Activated naive CD4-positive, alpha-beta T cell (primary cell): Measurements from ENCODE around the gene DNAJC18.

Experiments
- DNase-seq, 4 experiments: peaks; one replicate each; lab custom pipeline; 2025; lab: John Stamatoyannopoulos, UW

DNAJC18 gene

DNA sequence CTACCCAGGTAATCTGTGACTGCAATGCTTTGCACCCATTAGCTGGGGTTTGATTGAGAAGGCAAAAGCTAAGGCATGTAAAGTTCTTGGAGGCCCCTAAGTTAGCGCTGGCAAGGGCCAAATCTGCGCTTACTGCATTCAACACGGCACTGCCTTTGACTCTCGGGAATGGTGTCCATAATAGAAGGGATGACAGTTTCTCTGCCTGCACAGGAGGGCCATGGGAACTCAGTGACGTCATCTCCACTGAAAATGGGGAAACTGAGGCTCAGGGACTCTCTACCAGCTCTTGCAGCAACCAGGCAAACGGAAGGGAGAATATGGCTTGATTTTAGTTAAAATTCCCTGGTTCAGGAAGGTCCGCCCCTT, 35.9 kb downstream of the DNAJC18 start:
- no peak for DNase-seq

DNA sequence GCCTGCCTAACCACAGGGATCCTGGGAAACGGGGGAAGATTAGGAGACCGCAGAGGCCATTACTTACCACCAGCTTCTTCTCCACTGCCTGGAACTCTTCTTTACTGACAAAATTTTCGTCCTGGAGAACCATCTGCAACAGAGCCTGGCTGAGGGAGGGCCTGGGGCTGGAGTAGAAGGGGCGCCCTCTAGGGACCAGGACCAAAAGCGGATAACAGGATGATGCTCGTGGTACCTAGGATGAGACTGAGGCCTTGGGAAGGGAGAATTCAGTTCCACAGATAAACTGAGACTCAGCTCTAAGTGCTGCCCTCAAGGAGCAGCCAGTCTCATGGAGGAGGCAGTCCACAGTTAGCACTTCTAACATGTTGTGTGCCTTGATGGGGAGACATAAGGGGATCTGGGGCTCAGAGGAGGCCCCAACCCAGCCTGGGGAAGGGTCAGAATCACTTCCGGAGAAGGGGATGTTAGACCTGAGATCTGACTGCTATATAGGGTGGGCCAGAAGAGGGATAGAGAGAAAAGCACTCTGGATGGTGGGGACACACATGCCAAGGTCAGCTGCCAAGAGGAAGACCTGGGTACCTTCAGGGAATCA, 36.7 kb downstream of the DNAJC18 start:
- DNase-seq = no peak

DNA sequence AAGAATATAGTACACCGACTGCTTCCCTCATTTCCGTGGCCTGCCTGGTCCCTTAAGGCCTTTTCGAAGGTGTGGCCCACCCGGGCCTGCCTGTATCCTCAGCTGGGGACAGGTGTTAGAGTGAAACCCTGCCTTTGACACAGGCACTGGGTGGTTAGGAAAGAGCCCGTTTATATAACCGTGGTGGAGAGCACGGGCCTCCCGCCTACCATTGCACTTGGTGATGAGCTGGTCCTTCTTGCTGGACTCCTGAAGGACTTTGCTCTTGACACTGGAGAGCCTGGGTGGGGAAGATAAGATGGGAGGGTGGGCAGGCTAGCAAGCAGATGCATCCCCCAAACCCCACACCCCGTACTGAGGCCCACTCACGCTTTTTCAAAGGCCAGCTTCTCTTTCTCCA, 37.8 kb downstream of the DNAJC18 start:
- no peak for DNase-seq

DNA sequence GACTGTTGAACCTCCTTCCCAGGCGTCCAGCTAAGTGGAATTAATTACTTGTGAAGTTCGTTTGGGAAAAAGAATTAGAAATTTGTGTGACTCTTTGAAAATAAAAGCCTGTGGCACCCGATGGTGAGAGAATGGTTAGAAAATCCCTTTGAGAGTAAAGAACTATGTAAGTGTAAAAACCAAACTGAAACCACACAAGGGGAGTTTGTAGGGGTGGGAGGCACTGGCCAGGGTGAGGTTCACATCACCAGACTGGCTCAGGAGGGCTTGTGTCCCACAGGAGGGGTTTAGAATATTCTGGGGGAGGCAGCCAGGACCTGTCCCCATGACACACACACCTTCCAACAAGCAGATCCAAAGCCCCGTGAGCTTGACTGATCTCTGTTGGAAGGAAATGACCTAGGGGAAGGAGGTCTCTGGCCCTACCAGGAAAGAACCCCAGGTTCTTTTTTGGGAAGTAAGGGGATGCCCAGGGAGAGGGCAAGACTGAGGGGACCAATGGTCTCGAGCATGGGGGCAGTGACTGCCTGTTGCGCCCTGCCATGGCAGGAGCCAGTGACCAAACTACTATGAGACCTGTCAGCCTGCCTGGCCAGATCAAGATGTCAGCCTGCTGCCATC, 39.7 kb downstream of the DNAJC18 start:
- DNase-seq = no peak

DNA sequence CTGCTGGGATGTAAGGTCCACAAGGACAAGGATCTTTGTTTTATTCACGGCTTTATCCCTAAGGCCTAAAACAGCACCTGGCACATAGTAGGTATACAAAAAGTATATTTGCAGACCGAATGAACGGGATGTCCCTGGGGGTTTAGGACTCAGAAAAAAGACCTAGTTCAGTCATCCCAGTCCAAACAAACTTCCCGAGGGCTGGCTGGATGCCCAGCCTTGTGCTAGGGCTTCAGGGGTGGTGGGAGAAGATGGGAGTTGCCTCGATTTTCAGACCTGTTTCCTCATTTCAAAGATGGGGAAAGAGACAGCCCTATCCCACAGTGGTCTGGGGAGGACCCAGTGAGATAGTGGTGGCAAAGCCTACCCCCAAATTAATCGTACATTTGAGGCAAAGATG, 41.4 kb downstream of the DNAJC18 start:
- no peak for DNase-seq

DNA sequence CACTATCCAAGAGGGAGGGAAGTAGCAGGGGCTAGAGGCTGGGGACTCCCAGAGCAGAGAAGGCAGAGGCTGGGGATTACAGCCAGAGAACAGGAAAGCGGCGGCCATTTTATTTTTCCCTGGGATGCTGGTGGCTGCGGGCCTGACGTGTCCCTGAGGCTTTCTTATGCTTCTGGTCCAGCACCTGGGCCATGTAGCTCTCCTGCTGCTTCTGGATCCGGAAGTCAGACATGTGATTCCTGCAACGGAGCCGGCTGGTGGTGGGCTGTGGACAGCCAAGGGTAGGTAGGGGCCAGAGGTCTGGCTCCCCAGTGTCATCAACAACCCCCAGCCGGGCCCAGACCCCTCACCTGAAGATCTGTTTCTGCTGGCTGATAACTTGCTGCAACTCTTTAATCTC, 42.6 kb downstream of the DNAJC18 start:
- no peak for DNase-seq

DNA sequence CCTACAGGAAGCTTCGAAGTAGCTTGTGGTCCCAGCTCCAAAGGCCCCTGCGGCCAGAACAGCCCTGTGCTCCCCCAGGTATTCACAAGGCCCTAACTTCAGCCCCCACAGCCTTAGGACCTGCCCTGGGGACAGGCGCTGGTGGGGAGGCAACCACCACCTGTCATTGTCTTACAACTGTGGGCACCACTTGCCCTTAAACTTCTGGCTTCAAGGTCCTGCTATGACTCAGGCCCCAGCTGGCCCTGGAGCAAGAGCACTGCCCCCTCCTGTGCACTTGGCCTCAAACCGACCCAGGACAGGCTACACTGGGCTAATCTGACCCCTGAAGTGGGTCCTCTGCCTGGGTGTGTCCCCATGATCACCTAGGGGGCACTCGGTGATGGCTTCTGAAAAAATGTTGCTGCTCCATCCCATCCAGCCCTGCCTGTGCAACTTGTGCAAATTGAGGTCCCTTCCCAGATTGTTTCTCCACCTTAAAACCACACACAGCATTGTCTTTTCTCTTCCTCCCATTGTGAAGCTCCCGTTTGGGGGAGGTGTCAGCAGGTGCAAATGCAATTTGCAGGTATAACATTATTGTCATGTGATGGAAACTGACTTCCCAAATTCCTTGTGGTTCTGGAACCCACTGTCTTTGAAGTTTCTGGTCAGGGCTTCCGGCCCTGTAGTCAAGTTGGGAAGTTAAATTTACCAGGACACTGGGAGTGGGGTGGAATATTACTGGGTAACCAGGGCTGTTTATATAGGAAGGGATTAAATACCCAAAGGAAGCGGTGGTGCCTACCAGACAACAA, 43.3 kb downstream of the DNAJC18 start:
- no peak for DNase-seq

DNA sequence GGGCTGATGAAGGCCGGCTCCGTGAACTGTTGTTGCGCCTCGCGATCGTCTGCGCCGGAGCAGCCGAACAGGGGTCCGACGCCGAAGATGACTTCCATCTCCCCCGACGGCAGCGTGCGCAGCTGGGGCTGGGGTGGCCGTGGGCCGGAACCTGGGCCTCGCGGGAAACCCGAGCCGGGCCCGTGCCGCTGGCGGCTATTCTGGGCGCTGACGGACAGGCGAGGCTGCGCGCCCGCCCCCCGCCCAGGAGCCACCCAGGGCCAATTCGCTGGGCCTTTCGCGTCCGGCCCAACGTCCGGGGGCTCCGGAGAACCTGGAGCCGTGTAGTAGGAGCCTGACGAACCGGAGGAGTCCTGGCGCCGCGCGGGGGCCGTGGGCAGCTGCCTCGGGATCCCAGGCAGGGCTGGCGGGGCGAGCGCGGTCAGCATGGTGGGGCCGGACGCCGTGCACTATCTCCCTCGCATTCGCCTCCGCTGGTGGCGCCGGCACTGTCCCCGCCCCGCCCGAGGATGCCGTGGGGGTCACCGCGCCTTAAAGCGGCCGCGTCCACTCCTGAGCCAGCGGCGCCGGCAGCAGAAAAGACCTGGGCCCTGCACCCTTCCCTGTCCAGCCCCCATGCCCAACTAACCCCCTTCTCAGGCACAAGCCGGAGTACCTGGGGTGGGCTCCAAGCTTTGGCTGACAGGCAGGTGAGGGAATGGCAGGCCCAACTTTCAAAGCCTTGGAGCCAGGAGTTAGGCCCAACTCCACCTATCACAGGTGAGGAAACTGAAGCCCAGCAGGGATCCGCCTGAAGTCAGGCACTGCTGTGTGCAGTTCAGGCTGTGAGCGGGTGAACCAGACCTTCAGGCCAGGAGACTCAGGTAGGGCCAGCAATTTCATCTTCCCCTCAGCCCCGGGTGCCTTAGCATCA, 44.4 kb downstream of the DNAJC18 start, which contains the start of gene PROB1:
PROB1 (minus strand) TSS at position 451 of the 913 bp plus-strand sequence; CDS start at position 428, 23 bp downstream.
- DNase-seq = no peak

DNA sequence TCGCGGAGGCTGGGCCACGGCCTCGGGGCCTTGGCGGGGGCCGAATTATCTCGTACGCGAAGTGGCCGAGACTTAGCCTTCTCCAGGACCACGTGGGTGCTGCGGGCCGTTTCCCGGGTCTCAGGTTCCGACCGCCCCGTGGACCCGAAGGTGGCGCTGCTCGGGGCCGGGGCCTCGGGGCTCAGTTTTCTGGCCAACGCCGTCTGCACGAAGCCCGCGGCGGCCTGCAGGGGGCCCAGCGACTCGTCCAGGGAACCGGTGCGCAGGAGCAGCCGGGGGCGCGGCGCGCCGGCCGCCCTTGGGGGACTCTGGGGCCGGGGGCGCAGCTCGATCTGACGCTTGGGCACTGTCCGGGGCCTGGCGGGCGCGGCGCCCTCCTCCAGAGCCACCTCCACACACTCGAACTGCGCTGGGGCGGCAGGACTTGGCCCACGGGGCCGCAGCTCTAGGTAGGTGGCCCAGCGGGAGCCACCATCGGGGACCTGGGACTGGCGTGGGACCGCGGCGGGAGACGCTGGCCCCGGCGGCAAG, 45.1 kb downstream of the DNAJC18 start:
- peak in 2 of 4 experiments; percentile 18 to 56 for DNase-seq

DNA sequence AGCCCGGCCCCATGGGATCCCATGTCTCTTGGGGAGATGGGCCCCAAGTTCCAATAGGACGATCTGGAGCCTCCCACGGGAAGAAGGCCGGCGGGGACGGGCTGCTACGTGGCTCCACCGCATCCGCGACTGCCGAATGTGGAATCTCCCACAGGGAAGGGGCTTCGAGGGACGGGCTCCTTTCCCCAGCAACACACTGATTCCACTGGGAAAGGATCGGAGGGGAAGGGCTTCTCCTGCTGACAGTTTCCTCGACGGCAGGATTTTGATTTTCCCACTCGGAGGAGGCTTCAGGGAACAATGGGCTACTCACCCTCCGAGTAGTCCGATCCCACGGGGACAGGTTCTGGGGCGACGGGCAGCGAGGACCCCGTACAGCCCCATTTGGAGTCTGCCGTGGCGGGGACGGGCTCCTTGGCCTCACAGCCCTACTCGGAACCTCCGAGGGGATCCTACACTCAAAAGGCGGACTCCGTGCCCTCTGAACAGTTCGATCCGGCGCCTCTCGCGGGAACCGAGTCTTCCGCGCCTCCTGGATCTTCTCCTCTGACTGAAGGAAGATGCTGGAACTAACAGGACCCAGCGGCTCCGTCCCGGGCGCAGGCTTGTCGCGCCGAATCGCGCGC, 45.7 kb downstream of the DNAJC18 start:
- DNase-seq = no peak

DNA sequence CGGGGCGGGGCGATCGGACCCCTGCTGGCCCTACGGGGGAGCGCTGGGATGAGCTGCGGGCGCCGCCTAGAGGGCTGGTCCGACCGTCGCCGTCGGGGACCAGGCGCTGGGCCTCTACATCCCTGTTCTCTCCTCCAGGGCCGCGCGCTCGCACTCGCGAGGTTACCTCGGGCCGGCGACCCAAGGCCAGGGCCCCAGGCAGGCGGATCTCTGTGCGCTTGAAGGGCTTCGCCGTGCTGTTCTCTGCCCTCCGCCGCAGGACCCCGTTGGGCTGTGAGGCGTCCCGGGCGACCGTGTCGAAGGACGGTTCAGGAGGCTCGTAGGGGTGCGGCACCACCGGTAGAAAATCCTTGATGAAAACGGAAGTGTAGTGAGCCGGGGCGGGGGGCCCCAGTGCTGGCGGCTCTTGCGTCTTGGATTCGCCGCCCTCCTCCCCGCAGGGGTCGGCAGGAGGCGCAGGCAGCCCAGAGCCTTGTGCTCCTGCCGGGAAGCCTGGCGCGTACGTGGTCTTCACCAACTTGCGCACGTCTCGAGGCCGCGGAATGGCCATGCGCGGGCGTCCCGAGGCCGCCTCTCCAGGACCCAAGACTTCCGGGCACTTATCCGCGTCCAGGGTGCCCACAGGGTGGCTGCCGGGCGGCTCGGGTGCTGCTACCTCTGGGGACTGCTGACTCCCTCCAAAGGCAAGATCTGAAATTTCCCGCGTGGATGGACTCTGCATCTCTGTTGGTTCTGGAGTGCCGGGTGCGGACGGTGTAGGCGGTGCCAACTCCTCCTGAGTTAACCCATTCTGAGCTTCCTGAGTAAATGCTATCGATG, 46.4 kb downstream of the DNAJC18 start:
- peak; percentile 36 to 64 (median 49) for DNase-seq

DNA sequence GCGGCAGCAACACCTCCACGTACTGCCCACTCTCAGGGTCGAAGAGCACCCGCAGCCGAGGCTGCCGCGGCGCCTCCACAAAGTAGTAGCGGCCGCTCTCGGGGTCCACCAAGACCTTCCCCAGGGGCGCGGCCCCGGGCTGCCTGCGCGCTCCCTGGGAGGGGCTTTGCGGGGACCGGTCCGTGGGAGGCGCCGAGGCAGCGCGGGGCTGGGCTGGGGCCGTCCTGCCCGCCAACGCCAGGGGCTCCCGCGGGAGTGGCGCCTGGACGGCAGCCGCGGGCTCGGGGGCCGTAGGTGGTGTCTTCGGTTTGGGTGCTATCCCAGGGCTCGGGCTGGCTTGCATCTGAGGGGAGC, 47.0 kb downstream of the DNAJC18 start:
- DNase-seq = no peak

DNA sequence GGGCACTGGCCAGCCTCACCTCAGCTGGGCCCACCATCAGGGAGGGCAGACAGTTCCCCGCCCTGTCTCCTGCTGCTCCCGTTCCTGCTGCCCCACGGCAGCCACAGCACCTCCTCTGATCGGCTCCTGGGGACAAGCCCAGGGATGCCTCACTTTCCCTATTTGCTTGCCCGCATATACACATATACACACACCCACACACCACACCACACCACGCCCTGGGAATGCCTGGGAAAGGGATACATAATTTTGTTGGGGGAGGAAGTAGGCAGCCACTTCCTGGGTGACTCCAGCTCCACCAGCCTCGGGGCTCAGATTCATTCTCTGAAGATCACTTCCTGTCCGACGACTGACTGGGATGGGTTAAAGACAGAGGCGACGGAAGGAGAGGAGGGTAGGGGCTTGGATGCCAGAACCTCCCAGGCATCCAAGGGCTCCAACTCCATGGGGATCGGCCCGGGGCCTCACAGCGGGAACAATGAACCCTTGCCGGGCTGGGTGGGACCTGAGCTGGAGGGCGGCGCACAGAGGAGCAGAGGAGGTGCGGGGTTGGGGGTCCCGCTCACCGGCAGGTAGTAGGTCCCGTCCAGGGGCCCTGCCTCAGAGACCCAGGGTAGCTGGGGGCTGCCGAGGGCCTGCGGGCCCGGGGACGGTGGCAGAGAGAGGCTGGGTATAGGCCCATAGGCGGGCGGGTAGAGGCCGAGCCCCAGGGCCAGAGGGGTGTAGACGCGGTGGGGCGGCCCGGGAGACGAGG, 47.6 kb downstream of the DNAJC18 start:
- DNase-seq = no peak

DNA sequence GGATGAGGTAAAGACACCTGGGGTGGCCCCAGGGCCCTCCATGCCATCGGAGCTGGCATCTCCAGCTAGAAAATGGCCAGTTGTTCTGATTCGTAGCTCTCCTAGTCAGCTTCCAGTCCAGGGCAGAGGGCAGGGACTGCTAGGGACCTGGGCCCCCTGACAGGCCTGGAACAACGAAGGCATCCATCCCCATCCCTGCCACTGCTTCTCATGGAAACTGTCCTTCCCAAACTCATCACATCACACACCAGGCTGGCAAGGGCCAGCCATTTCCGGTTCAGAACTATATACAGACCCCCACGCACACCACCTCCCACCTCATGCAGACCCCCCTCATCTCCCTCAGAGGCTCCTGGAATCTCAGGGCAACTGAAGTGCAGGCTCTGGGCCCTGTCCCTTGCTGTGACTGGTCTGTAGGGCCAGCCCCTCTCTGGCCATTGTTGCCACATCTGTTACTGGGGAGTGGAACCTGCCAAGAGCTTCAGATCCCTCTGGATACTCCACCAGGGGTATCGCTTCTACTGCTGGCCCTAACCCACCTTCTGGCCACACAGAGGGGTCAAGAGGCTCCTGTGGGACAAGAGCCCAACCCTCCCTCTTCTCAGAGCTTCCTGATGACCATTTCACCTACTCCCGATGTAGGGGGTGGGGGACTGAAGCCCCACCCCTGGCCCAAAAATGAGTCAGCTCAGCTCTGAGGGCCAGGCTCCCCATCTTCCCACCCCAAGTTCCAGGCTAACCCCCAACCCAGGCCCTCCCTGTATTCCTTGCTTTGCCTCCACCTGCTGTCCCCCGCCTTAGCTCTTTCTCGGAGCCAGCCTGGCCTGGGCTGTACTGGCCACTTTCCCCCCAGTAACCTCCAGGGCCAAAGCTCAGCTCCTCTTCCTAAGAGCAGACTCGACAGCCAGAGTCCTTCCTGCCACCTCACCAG, 48.4 kb downstream of the DNAJC18 start:
- DNase-seq = no peak

DNA sequence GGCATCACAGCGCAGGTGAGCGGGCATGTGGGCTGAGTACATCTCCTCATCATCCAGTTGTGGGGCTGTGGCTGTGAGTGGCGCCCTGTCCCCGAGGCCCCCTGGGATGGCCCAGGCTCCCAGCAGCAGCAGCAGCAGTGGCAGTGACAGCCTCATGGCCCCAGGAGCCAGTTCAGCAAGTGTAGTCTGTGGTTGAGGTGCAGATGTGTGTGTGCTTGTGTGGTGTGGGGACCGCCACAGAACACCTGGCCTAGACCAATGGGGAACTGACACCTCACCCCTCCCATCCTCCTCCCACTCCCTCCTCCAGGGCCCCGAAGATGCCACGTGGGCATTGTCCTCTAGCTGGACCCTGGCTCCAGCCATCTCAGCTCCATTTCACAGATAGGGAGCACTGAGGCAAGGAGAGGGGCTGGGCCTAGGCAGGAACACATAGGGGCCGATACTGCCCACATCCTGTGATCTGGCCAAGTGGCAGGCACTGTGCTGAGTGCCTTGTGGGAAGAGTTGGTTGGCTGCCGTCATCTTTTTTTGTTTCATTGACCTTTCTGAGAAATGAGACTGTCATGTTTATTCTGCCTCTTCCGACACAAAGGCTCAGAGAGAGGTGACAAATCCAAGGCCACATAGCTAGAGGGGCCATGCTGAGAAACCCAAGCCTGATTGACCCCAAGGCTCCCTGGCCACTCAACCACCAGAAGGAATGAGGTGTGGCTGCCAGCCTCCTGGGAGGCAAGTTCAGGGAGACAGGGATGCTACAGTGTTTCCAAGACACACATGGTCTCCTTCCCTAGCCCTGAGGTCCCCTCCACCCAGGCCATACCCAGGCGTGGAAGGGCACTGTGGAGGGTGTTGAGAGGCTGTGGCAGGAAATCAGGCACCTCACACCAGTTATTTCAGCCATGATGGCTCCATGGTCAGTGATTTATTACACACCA, 49.4 kb downstream of the DNAJC18 start, which contains the start of gene MZB1:
MZB1 (minus strand) TSS at position 213 of the 938 bp plus-strand sequence; CDS start at position 156, 57 bp downstream.
- no peak for DNase-seq

DNA sequence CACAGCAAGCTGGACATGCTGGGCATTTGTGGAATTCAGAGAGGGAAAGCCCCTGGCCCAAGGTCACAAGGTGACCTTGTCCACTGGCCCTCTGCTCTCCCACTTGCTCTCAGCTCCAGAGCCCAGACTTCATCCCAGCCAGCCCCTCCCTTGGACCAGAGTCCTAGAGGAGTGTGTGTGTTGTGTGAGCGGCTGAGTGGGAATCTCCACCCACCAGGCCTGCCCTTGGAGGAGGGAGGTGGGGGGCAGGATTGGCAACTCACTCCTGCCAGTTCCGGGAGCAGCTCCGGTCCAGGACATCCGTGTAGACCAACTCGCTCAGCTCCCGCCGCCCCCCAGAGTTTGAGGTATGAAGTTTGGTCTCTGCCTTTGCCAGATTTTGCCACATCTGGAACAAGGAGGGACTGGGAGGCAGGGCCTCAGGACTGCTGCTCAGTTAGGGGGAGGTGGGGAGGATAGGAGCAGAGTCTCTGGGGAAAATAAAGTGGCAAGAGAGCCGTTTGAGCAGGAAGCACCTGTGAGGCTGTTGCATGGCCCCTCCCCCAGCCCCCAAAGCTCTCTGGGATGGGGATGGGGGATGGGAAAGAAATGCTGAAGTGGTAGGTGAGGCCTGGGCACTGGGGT, 51.0 kb downstream of the DNAJC18 start:
- DNase-seq = no peak

DNA sequence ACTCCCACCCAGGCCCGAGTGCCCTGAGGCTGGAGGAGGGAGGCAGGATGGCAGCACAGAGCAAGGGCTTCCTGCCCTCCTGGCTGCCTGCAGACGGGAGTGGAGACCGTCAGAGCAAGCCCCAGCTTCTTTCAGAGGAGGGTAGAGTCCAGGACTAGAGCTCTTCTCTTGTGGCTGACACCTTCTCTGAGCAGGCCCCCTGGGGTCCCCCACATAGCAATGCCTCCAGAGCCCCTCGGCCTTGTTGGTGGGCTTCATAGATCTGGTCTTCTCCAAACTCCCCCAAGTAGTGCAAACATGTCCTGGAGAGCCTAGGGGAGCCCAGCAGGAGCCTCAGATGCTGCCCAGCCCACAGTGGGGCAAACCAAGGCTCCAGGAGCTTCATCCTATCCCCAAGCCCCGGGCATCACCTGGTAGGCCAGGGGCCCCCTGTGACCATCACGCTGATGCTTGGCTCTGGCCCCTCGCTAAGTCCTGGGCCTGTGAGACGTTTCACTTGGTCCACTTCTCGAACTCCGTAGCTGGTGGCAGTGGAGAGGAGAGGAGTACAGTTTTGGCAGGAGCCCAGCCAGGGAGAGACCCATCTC, 51.6 kb downstream of the DNAJC18 start:
- no peak for DNase-seq
